Cardiac septum (tissue), 1 donor: ENCODE measurements around the gene C1orf210. TPM values are rescaled to one million over a fixed set of nuclear protein-coding genes. Genes with fewer than 3 reads are reported as not detected.

Experiments
- DNase-seq: peaks from one replicate; pipeline ENCODE4 v3.0.0-alpha.2; 2020; ENCODE audit warnings: low spot score
- intact Hi-C: fragments of 100-400 bp; cut with DNase I; formaldehyde crosslinking; loops from one replicate; pipeline ENCODE4 v1.14.0; 2022
- total RNA-seq: library from RNA; stranded (reverse); fragmentation: NEBNext Ultra II Directional; extraction: Animal tissue kit (Norgen Biotek cat#: 25700); gene quantifications from one replicate; pipeline ENCODE4 v1.2.1, GENCODE V29; 2021
- donor health status: DM: no; HTN: no; CAD: no.

Gene C1orf210
- total RNA-seq, 1 donor from 2014 or later: not detected

- intact Hi-C loops: no loop called here
- DNase-seq: no peak
Observed at GRCh38 chr1:43313771-43314170, 28.4 kb upstream of the C1orf210 start.

- intact Hi-C loops: no loop called here
- no peak for DNase-seq
Observed at GRCh38 chr1:43312663-43313515, 27.5 kb upstream of the C1orf210 start.

GRCh38 chr1:43312212-43312623, 26.8 kb upstream of the C1orf210 start:
- intact Hi-C loops: no loop called here
- no peak for DNase-seq

- DNase-seq: no peak
- intact Hi-C loops: no loop called here
Observed at GRCh38 chr1:43311521-43311920, 26.1 kb upstream of the C1orf210 start.

- DNase-seq: no peak
Observed at GRCh38 chr1:43309405-43310025, 24.1 kb upstream of the C1orf210 start.

GRCh38 chr1:43308635-43309404, 23.4 kb upstream of the C1orf210 start:
- intact Hi-C loops: no loop called here
- DNase-seq: no peak

More at GRCh38 chr1:43309405-43310025, 24.1 kb upstream of the C1orf210 start:
- intact Hi-C loops: no loop called here

- no peak for DNase-seq
- intact Hi-C loops: no loop called here
Observed at GRCh38 chr1:43307458-43308158, 22.2 kb upstream of the C1orf210 start.

GRCh38 chr1:43306688-43307457, 21.5 kb upstream of the C1orf210 start:
- intact Hi-C loops: no loop called here
- DNase-seq: no peak

GRCh38 chr1:43305926-43306687, 20.7 kb upstream of the C1orf210 start:
- no peak for DNase-seq
- intact Hi-C loops: no loop called here

GRCh38 chr1:43305461-43305860, 20.1 kb upstream of the C1orf210 start:
- DNase-seq: no peak
- intact Hi-C loops: no loop called here

- DNase-seq: no peak
- intact Hi-C loops: loop anchor here (1.0 to 5.0 kb wide), 2 partner anchors 19 to 68 kb away; no protein-coding TSS in a partner anchor
Observed at GRCh38 chr1:43304771-43305300, 19.5 kb upstream of the C1orf210 start.

GRCh38 chr1:43304314-43304681, 18.9 kb upstream of the C1orf210 start:
- intact Hi-C loops: loop anchor here (1.0 to 5.0 kb wide), 2 partner anchors 20 to 67 kb away; no protein-coding TSS in a partner anchor
- DNase-seq: no peak

GRCh38 chr1:43303471-43304313, 18.3 kb upstream of the C1orf210 start:
- intact Hi-C loops: loop anchor here (1.0 to 5.0 kb wide), 3 partner anchors 21 to 66 kb away; no protein-coding TSS in a partner anchor
- DNase-seq: no peak

- intact Hi-C loops: loop anchor here (2.0 to 5.0 kb wide), 2 partner anchors 42 to 66 kb away; no protein-coding TSS in a partner anchor
- no peak for DNase-seq
Observed at GRCh38 chr1:43302721-43303470, 17.5 kb upstream of the C1orf210 start.

- no peak for DNase-seq
- intact Hi-C loops: loop anchor here (2.0 to 5.0 kb wide), 2 partner anchors 43 to 65 kb away; no protein-coding TSS in a partner anchor
Observed at GRCh38 chr1:43302201-43302600, 16.8 kb upstream of the C1orf210 start.
